HepG2 (cell line): Measurements from ENCODE around the gene RPL35. TPM values are rescaled to one million over a fixed set of nuclear protein-coding genes. Genes with fewer than 3 reads are reported as not detected.

Source experiments
- ATF7 ChIP-seq, 2 experiments: fragments of 450-650 bp in 1 of 2; sonication (generic) in 1 of 2; formaldehyde crosslinking in 1 of 2; IDR thresholded peaks; 2 replicates each; pipeline versions ENCODE4 v1.4.0 to v1.6.1; 2016 to 2020; ENCODE audit warnings: antibody characterized with exemption in 1 of 2, mild to moderate bottlenecking in 1 of 2, missing genetic modification reagents in 1 of 2
- ATF7-NPFF ChIP-seq: sonication (generic); formaldehyde crosslinking; IDR thresholded peaks from 2 replicates; pipeline ENCODE4 v1.8.1; 2023; ENCODE audit warnings: mild to moderate bottlenecking, low read depth, missing genetic modification reagents, moderate library complexity
- CEBPB ChIP-seq: IDR thresholded peaks from 2 replicates; pipeline ENCODE4 v1.6.1; 2011; ENCODE audit warnings: low read depth, low read length, improper control_type of control experiment, borderline replicate concordance
- CENPX ChIP-seq: sonication (generic); formaldehyde crosslinking; IDR thresholded peaks from 2 replicates; pipeline ENCODE4 v1.9.0; 2021; ENCODE audit warnings: mild to moderate bottlenecking, missing genetic modification reagents, moderate library complexity
- CREB1 ChIP-seq, 2 experiments: fragments of 450-650 bp in 1 of 2; IDR thresholded peaks; 2 replicates each; pipeline ENCODE4 v1.6.1; 2016 to 2017; ENCODE audit warnings: control low read depth in 1 of 2, mild to moderate bottlenecking in 1 of 2, missing compliant biosample characterization in 1 of 2, missing genetic modification characterization in 1 of 2
- GLMP ChIP-seq: sonication (generic); formaldehyde crosslinking; IDR thresholded peaks from 2 replicates; pipeline ENCODE4 v1.9.0; 2021; ENCODE audit warnings: missing genetic modification reagents, mild to moderate bottlenecking, borderline replicate concordance
- IRF9 ChIP-seq: sonication (generic); formaldehyde crosslinking; IDR thresholded peaks from 2 replicates; pipeline ENCODE4 v1.8.0; 2022; ENCODE audit warnings: missing genetic modification reagents, mild to moderate bottlenecking, borderline replicate concordance
- MEIS2 ChIP-seq: sonication (generic); formaldehyde crosslinking; IDR thresholded peaks from 2 replicates; pipeline ENCODE4 v1.9.0; 2021; ENCODE audit warnings: mild to moderate bottlenecking, missing genetic modification reagents
- MTA1 ChIP-seq: sonication (generic); formaldehyde crosslinking; IDR thresholded peaks from 2 replicates; pipeline ENCODE4 v1.4.0; 2020; ENCODE audit warnings: missing genetic modification reagents, mild to moderate bottlenecking, borderline replicate concordance
- NR2F1 ChIP-seq, 2 experiments: fragments of 450-650 bp in 1 of 2; formaldehyde crosslinking in 1 of 2; IDR thresholded peaks; 2 replicates each; pipeline versions ENCODE4 v1.5.0 to v1.6.1; 2016 to 2020; ENCODE audit warnings: mild to moderate bottlenecking in 1 of 2, missing compliant biosample characterization in 1 of 2, missing genetic modification reagents in 1 of 2, moderate library complexity in 1 of 2
- PREB ChIP-seq: sonication (generic); formaldehyde crosslinking; IDR thresholded peaks from 2 replicates; pipeline ENCODE4 v1.4.0; 2020; ENCODE audit warnings: missing genetic modification reagents
- RAD51 ChIP-seq: fragments of 450-650 bp; IDR thresholded peaks from 2 replicates; pipeline ENCODE4 v1.6.1; 2016; ENCODE audit warnings: borderline replicate concordance
- XBP1 ChIP-seq: sonication (generic); formaldehyde crosslinking; IDR thresholded peaks from 2 replicates; pipeline ENCODE4 v1.5.0; 2020; ENCODE audit warnings: missing genetic modification reagents
- ZFY ChIP-seq: sonication (generic); formaldehyde crosslinking; IDR thresholded peaks from 2 replicates; pipeline ENCODE4 v1.4.0; 2020; ENCODE audit warnings: missing genetic modification reagents
- ZIK1 ChIP-seq: sonication (generic); formaldehyde crosslinking; IDR thresholded peaks from 2 replicates; pipeline ENCODE4 v1.5.0; 2020; ENCODE audit warnings: mild to moderate bottlenecking, low read depth, missing genetic modification reagents, borderline replicate concordance
- ZNF20 ChIP-seq: sonication (generic); formaldehyde crosslinking; IDR thresholded peaks from 2 replicates; pipeline ENCODE4 v1.4.0; 2020; ENCODE audit warnings: mild to moderate bottlenecking, moderate library complexity, missing genetic modification reagents
- ZNF296 ChIP-seq: sonication (generic); formaldehyde crosslinking; conservative IDR thresholded peaks from 2 replicates; pipeline ENCODE4 v1.5.0; 2020; ENCODE audit warnings: mild to moderate bottlenecking, missing genetic modification reagents
- polyA plus RNA-seq, 8 experiments: library from polyadenylated mRNA; depleted of rRNA in 3 of 8; stranded (reverse) in 7 of 8; unstranded in 1 of 8; fragments of >200 nt; fragmentation: Illumina TruSeq in 4 of 8; extraction: Trizol in 4 of 8; gene quantifications; 2 replicates each; pipeline versions ENCODE4 v1.2.1 to v1.2.3, GENCODE V29; 2011 to 2016; ENCODE audit warnings: low read depth in 4 of 8, missing spikeins in 1 of 8, mixed read lengths in 1 of 8; ENCODE audit not compliant: insufficient read depth in 1 of 8
- total RNA-seq, 5 experiments: library from RNA; depleted of rRNA; stranded (reverse); fragments of >200 nt; fragmentation: Illumina TruSeq; extraction: Trizol; gene quantifications; 2 replicates each; pipeline ENCODE4 v1.2.3, GENCODE V29; 2016; ENCODE audit warnings: low read depth in 1 of 5
- TF ChIP-seq, protein P1 (sequence below): sonication (generic); formaldehyde crosslinking; IDR thresholded peaks from 2 replicates; pipeline ENCODE4 v1.4.0; 2020; ENCODE audit warnings: missing genetic modification reagents
- TF ChIP-seq, protein P2 (sequence below): sonication (generic); formaldehyde crosslinking; IDR thresholded peaks from 2 replicates; pipeline ENCODE4 v1.5.1; 2020; ENCODE audit warnings: missing genetic modification reagents, mild to moderate bottlenecking, borderline replicate concordance

Gene RPL35
- total and polyA plus RNA-seq, 2 of the 13 experiments (the other 11 are each of a cell fraction or from before 2014, with no cell fraction given) = 2,153 to 2,935 TPM

GRCh38 chr9:124861342-124862229 lies at the start of gene RPL35, which contains the start of gene ARPC5L (continued):
- TF ChIP-seq, protein P1, sequence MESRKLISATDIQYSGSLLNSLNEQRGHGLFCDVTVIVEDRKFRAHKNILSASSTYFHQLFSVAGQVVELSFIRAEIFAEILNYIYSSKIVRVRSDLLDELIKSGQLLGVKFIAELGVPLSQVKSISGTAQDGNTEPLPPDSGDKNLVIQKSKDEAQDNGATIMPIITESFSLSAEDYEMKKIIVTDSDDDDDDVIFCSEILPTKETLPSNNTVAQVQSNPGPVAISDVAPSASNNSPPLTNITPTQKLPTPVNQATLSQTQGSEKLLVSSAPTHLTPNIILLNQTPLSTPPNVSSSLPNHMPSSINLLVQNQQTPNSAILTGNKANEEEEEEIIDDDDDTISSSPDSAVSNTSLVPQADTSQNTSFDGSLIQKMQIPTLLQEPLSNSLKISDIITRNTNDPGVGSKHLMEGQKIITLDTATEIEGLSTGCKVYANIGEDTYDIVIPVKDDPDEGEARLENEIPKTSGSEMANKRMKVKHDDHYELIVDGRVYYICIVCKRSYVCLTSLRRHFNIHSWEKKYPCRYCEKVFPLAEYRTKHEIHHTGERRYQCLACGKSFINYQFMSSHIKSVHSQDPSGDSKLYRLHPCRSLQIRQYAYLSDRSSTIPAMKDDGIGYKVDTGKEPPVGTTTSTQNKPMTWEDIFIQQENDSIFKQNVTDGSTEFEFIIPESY (CRISPR knock-in tag) = no peak; the same call in 1 of the 2 replicates
- peak; percentile 44; the same call in 1 of the 2 replicates for TF ChIP-seq ATF7 (IDR thresholded peaks at IDR 0.05)
- peak; percentile 41; the same call in 1 of the 2 replicates for TF ChIP-seq ATF7 (CRISPR knock-in tag; IDR thresholded peaks at IDR 0.05)
- TF ChIP-seq RAD51 = no peak
- peak; percentile 77 for TF ChIP-seq IRF9
- no peak for TF ChIP-seq GLMP
- TF ChIP-seq ZNF296 = peak; percentile 86; the same call in 1 of the 2 replicates
- TF ChIP-seq MTA1 (CRISPR knock-in tag) = 0 out of 2 replicates have a peak, but pooled peaks have one; percentile 29
- peak; percentile 96 for TF ChIP-seq ZFY (CRISPR knock-in tag)
- TF ChIP-seq, protein P2, sequence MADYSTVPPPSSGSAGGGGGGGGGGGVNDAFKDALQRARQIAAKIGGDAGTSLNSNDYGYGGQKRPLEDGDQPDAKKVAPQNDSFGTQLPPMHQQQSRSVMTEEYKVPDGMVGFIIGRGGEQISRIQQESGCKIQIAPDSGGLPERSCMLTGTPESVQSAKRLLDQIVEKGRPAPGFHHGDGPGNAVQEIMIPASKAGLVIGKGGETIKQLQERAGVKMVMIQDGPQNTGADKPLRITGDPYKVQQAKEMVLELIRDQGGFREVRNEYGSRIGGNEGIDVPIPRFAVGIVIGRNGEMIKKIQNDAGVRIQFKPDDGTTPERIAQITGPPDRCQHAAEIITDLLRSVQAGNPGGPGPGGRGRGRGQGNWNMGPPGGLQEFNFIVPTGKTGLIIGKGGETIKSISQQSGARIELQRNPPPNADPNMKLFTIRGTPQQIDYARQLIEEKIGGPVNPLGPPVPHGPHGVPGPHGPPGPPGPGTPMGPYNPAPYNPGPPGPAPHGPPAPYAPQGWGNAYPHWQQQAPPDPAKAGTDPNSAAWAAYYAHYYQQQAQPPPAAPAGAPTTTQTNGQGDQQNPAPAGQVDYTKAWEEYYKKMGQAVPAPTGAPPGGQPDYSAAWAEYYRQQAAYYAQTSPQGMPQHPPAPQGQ (CRISPR knock-in tag) = peak; percentile 83; the same call in 1 of the 2 replicates
- no peak for TF ChIP-seq XBP1 (CRISPR knock-in tag)
- TF ChIP-seq CREB1 (IDR thresholded peaks at IDR 0.05) = peak; percentile 46
- TF ChIP-seq CREB1 (CRISPR knock-in tag; IDR thresholded peaks at IDR 0.05) = no peak
- no peak for TF ChIP-seq CEBPB
- TF ChIP-seq ZIK1 (CRISPR knock-in tag) = peak; percentile 85
- peak; percentile 25; the same call in 1 of the 2 replicates for TF ChIP-seq MEIS2 (CRISPR knock-in tag)
- peak; percentile 81; the same call in 1 of the 2 replicates for TF ChIP-seq ATF7-NPFF
- no peak for TF ChIP-seq ZNF20
- no peak for TF ChIP-seq NR2F1 (CRISPR knock-in tag; IDR thresholded peaks at IDR 0.05)
- TF ChIP-seq PREB = no peak
- 0 out of 2 replicates have a peak, but pooled peaks have one; percentile 42 for TF ChIP-seq CENPX (CRISPR knock-in tag)
